Vagina (tissue), 2 donors: ENCODE results near the gene INAFM2. TPM values are rescaled to one million over a fixed set of nuclear protein-coding genes. Genes with fewer than 3 reads are reported as not detected.

ENCODE experiments used
- DNase-seq, 2 donors: peaks; one replicate each; pipeline ENCODE4 v3.0.0-alpha.2; 2017; ENCODE audit errors: extremely low spot score in 2 of 2
- H3K27ac ChIP-seq: fragments of 200-600 bp; sonication (generic); one replicate; pipeline ENCODE4 v1.5.1; 2019
- H3K27me3 ChIP-seq: fragments of 200-600 bp; sonication (generic); one replicate; pipeline ENCODE4 v1.5.1; 2019
- H3K36me3 ChIP-seq, 2 donors: fragments of 200-600 bp; sonication (generic); one replicate each; pipeline ENCODE4 v1.5.1; 2017 to 2019
- H3K4me1 ChIP-seq: fragments of 200-600 bp; sonication (generic); one replicate; pipeline ENCODE4 v1.5.1; 2019
- H3K4me3 ChIP-seq, 2 donors: fragments of 200-600 bp; sonication (generic); 1 replicate in 1 of 2; 2 replicates in 1 of 2; pipeline ENCODE4 v1.5.1; 2016 to 2019
- H3K9me3 ChIP-seq: fragments of 200-600 bp; sonication (generic); one replicate; pipeline ENCODE4 v1.5.1; 2019
- CTCF ChIP-seq, 3 experiments: fragments of 450-650 bp in 2 of 3; fragments of 200-600 bp in 1 of 3; sonication (generic) in 1 of 3; IDR thresholded peaks; one replicate each; pipeline ENCODE4 v1.5.1; 2017 to 2019; ENCODE audit warnings: antibody characterized with exemption in 3 of 3, mild to moderate bottlenecking in 2 of 3, moderate library complexity in 2 of 3
- POLR2A ChIP-seq, 2 donors: fragments of 450-650 bp; IDR thresholded peaks; one replicate each; pipeline ENCODE4 v1.6.1; 2017; ENCODE audit warnings: antibody characterized with exemption in 2 of 2, mild to moderate bottlenecking in 2 of 2, moderate library complexity in 2 of 2
- POLR2AphosphoS5 ChIP-seq, 2 donors: sonication (generic); formaldehyde crosslinking; IDR thresholded peaks; one replicate each; pipeline ENCODE4 v1.9.0; 2017; ENCODE audit warnings: antibody characterized with exemption in 2 of 2, mild to moderate bottlenecking in 2 of 2, low read depth in 1 of 2; ENCODE audit not compliant: insufficient read depth in 1 of 2
- intact Hi-C: fragments of 100-400 bp; cut with DNase I; formaldehyde crosslinking; loops from one replicate; pipeline ENCODE4 v1.15.1; 2023
- total RNA-seq: library from RNA; depleted of rRNA; stranded (reverse); fragments of >200 nt; gene quantifications from one replicate; pipeline ENCODE4 v1.2.3, GENCODE V29; 2016

INAFM2 gene
- total RNA-seq, 1 donor from 2014 or later: 5.2 TPM

- no peaks in the 10 kb centered on the region for H3K27me3 ChIP-seq
- H3K36me3 ChIP-seq: no peaks in the 10 kb centered on the region
- peak overlapping the region in 1 of 2 donors; percentile 56 for H3K4me3 ChIP-seq
- peaks cover 14% of the 10 kb centered on the region for H3K4me1 ChIP-seq
- intact Hi-C loops: no loop called here
- no peak overlapping the region for H3K27ac ChIP-seq
- no peak for DNase-seq
- H3K9me3 ChIP-seq: no peaks in the 10 kb centered on the region
- TF ChIP-seq POLR2A (IDR thresholded peaks at IDR 0.05): no peak
- TF ChIP-seq POLR2AphosphoS5 (IDR thresholded peaks at IDR 0.05; ENCODE audit: insufficient read depth in 1 of 2, low read depth in 1 of 2): no peak
- no peak for TF ChIP-seq CTCF (IDR thresholded peaks at IDR 0.05)
Measured at GRCh38 chr15:40368719-40369473, 45.4 kb downstream of the INAFM2 start.

- Histone ChIP-seq H3K27ac (no peak overlapping the region), H3K36me3 (no peaks in the 10 kb centered on the region), H3K4me3 (no peak overlapping the region), H3K9me3 (no peaks in the 10 kb centered on the region), H3K4me1 (peaks cover 14% of the 10 kb centered on the region), H3K27me3 (no peaks in the 10 kb centered on the region)
- intact Hi-C loops: no loop called here
- TF ChIP-seq POLR2A (IDR thresholded peaks at IDR 0.05) (no peak), POLR2AphosphoS5 (IDR thresholded peaks at IDR 0.05; ENCODE audit: insufficient read depth in 1 of 2, low read depth in 1 of 2) (no peak), CTCF (IDR thresholded peaks at IDR 0.05) (no peak)
- no peak for DNase-seq
Measured at GRCh38 chr15:40369474-40369869, 46.0 kb downstream of the INAFM2 start.

GRCh38 chr15:40369971-40370370 is 46.5 kb downstream of the INAFM2 start:
- Histone ChIP-seq H3K36me3 (no peaks in the 10 kb centered on the region), H3K27ac (no peak overlapping the region), H3K9me3 (no peaks in the 10 kb centered on the region), H3K4me1 (peaks cover 14% of the 10 kb centered on the region), H3K4me3 (no peak overlapping the region), H3K27me3 (no peaks in the 10 kb centered on the region)
- intact Hi-C loops: no loop called here
- no peak for TF ChIP-seq CTCF (IDR thresholded peaks at IDR 0.05)
- TF ChIP-seq POLR2AphosphoS5 (IDR thresholded peaks at IDR 0.05; ENCODE audit: insufficient read depth in 1 of 2, low read depth in 1 of 2): no peak
- TF ChIP-seq POLR2A (IDR thresholded peaks at IDR 0.05): no peak
- no peak for DNase-seq

GRCh38 chr15:40372981-40373380 is 49.5 kb downstream of the INAFM2 start:
- Histone ChIP-seq H3K36me3 (no peaks in the 10 kb centered on the region), H3K4me3 (no peak overlapping the region), H3K9me3 (no peaks in the 10 kb centered on the region), H3K4me1 (peaks cover 5% of the 10 kb centered on the region), H3K27ac (no peak overlapping the region), H3K27me3 (no peaks in the 10 kb centered on the region)
- DNase-seq: no peak
- intact Hi-C loops: no loop called here
- TF ChIP-seq POLR2A (IDR thresholded peaks at IDR 0.05): no peak
- no peak for TF ChIP-seq POLR2AphosphoS5 (IDR thresholded peaks at IDR 0.05; ENCODE audit: insufficient read depth in 1 of 2, low read depth in 1 of 2)

Other genes with a start within 250 kb of the INAFM2 start
- 2.9 TPM for gene BMF, start 214.8 kb upstream of the INAFM2 start, total RNA-seq
- gene BUB1B, start 162.6 kb upstream of the INAFM2 start, total RNA-seq: 5.6 TPM
- gene PAK6, start 84.6 kb upstream of the INAFM2 start, total RNA-seq: 19.9 TPM
- not detected for gene ANKRD63, start 40.6 kb upstream of the INAFM2 start, total RNA-seq
- gene PLCB2, start 15.8 kb upstream of the INAFM2 start, total RNA-seq: 14.0 TPM
- gene CCDC9B, start 17.2 kb downstream of the INAFM2 start, total RNA-seq: 16.0 TPM
- 9.8 TPM for gene PHGR1, start 27.3 kb downstream of the INAFM2 start, total RNA-seq
- gene DISP2, start 34.5 kb downstream of the INAFM2 start, total RNA-seq: 0.74 TPM
- 13.5 TPM for gene KNSTRN, start 59.0 kb downstream of the INAFM2 start, total RNA-seq
- gene IVD, start 82.1 kb downstream of the INAFM2 start, total RNA-seq: 30.4 TPM
- gene BAHD1, start 117.3 kb downstream of the INAFM2 start, total RNA-seq: 9.6 TPM
- 8.6 TPM for gene CHST14, start 147.3 kb downstream of the INAFM2 start, total RNA-seq
- gene CCDC32, start 241.3 kb downstream of the INAFM2 start, total RNA-seq: 20.6 TPM
- 12.8 TPM for gene RPUSD2, start 245.6 kb downstream of the INAFM2 start, total RNA-seq